ENCODE measurements around the gene ZSCAN32. TPM values are rescaled to one million over a fixed set of nuclear protein-coding genes. Genes with fewer than 3 reads are reported as not detected.

The ZSCAN32 gene
- total and polyA plus RNA-seq, 2 of the 8 experiments (the other 6 are each of a cell fraction or from before 2014, with no cell fraction given), result 13.4 to 22.0 TPM

GRCh38 chr16:3375680-3376079 is 25.1 kb downstream of the ZSCAN32 start:
- Histone ChIP-seq H2BK12ac (ENCODE audit: low read depth, low read length) (no peak overlapping the region), H3K27me3 (replicated peaks in 1 of 4; ENCODE audit: control insufficient read depth in 3 of 4, extremely low read depth in 1 of 4, insufficient read depth in 3 of 4, low read length in 3 of 4) (no peaks in the 10 kb centered on the region), H3K9ac (replicated peaks in 1 of 4; ENCODE audit: extremely low read depth in 1 of 4, low read depth in 3 of 4, low read length in 3 of 4) (no peak overlapping the region), H3K4me2 (ENCODE audit: insufficient read depth in 1 of 2, low read depth in 2 of 2, low read length in 2 of 2) (no peak overlapping the region), H3K18ac (ENCODE audit: extremely low read depth, low read length) (no peak overlapping the region), H4K8ac (ENCODE audit: extremely low read depth, insufficient read depth, low read length) (no peak overlapping the region), H2AK5ac (ENCODE audit: low read depth, low read length) (no peak overlapping the region), H2BK15ac (ENCODE audit: low read length) (no peak overlapping the region), H3K79me2 (ENCODE audit: control insufficient read depth in 1 of 2, insufficient read depth in 2 of 2, low read length in 2 of 2) (no peaks in the 10 kb centered on the region), H3K56ac (replicated peaks; ENCODE audit: insufficient read length, low read depth, low read length) (no peak overlapping the region), H4K5ac (ENCODE audit: insufficient read length, low read depth, low read length) (no peak overlapping the region), H4K20me1 (replicated peaks in 1 of 2; ENCODE audit: control insufficient read depth in 1 of 2, insufficient read depth in 2 of 2, low read length in 2 of 2) (no peaks in the 10 kb centered on the region), H3K36me3 (ENCODE audit: control insufficient read depth in 2 of 4, insufficient read depth in 4 of 4, low read length in 3 of 4) (0 out of 8 replicates have a peak, but pooled peaks cover 0 to 2% (median 0%) of the 10 kb centered on the region in 4 experiments), H2BK120ac (replicated peaks; ENCODE audit: low read depth, low read length) (no peak overlapping the region), H3K27ac (ENCODE audit: low read depth, low read length) (no peak overlapping the region), H2BK5ac (ENCODE audit: low read depth, low read length) (no peak overlapping the region), H3K79me1 (ENCODE audit: low read depth, low read length) (no peaks in the 10 kb centered on the region), H3K4me3 (ENCODE audit: extremely low read depth in 1 of 4, insufficient read depth in 2 of 4, low read depth in 3 of 4, low read length in 4 of 4) (no peak overlapping the region), H2AFZ (ENCODE audit: low read length) (no peak overlapping the region), H3K23me2 (ENCODE audit: low read depth, low read length) (no peaks in the 10 kb centered on the region), H3K9me3 (ENCODE audit: insufficient read depth in 2 of 2, low read depth in 1 of 2, low read length in 1 of 2) (peaks cover 23 to 59% of the 10 kb centered on the region in 2 experiments), H3K14ac (ENCODE audit: insufficient read length) (no peak overlapping the region), H3K4ac (replicated peaks; ENCODE audit: insufficient read length, low read depth, low read length) (no peak overlapping the region), H3K23ac (ENCODE audit: insufficient read length) (no peak overlapping the region), H3K4me1 (replicated peaks in 1 of 4; ENCODE audit: control insufficient read depth in 3 of 4, insufficient read depth in 4 of 4, low read length in 3 of 4) (no peaks in the 10 kb centered on the region), H4K91ac (replicated peaks; ENCODE audit: insufficient read length, low read length) (no peak overlapping the region), H2BK20ac (ENCODE audit: low read length) (no peak overlapping the region)
- TF ChIP-seq BRCA1 (IDR thresholded peaks at IDR 0.05; ENCODE audit: low read depth, low read length), result no peak
- no peak for TF ChIP-seq SIN3A (conservative IDR thresholded peaks at IDR 0.05 in 1 of 2, IDR thresholded peaks at IDR 0.05 in 1 of 2; ENCODE audit: low read depth in 1 of 2, low read length in 2 of 2)
- no peak for TF ChIP-seq SUZ12 (IDR thresholded peaks at IDR 0.05; ENCODE audit: low read length)
- TF ChIP-seq EP300 (IDR thresholded peaks at IDR 0.05; ENCODE audit: borderline replicate concordance in 1 of 2, low read depth in 2 of 2, low read length in 2 of 2), result no peak
- TF ChIP-seq KDM5A (IDR thresholded peaks at IDR 0.05; ENCODE audit: low read length), result no peak
- no peak for TF ChIP-seq EZH2 (IDR thresholded peaks at IDR 0.05; ENCODE audit: low read depth, low read length, severe bottlenecking)
- TF ChIP-seq NANOG (IDR thresholded peaks at IDR 0.05; ENCODE audit: insufficient read depth, low read depth, low read length, poor library complexity, severe bottlenecking), result no peak
- TF ChIP-seq EGR1 (IDR thresholded peaks at IDR 0.05; ENCODE audit: borderline replicate concordance, low read depth, low read length), result no peak
- TF ChIP-seq ZNF274 (IDR thresholded peaks at IDR 0.05; ENCODE audit: borderline replicate concordance, extremely low read depth, low read length), result no peak
- no peak for TF ChIP-seq SIRT6 (IDR thresholded peaks at IDR 0.05; ENCODE audit: low read length)
- TF ChIP-seq CHD1 (IDR thresholded peaks at IDR 0.05; ENCODE audit: low read depth, low read length), result no peak
- TF ChIP-seq POU5F1 (IDR thresholded peaks at IDR 0.05; ENCODE audit: low read depth, low read length), result no peak
- TF ChIP-seq KDM4A (IDR thresholded peaks at IDR 0.05; ENCODE audit: low read depth, low read length, severe bottlenecking), result no peak
- TF ChIP-seq CBX5 (IDR thresholded peaks at IDR 0.05; ENCODE audit: low read depth, low read length), result no peak
- POLR2A ChIA-PET (ENCODE audit: partially characterized antibody), result no interaction called here
- DNase-seq (ENCODE audit: low read depth in 1 of 2, low spot score in 2 of 2) (no peak), FAIRE-seq (no peak)
- CTCF ChIA-PET (ENCODE audit: partially characterized antibody), result no interaction called here
- WGBS, 2 experiments (ENCODE audit: extremely low coverage in 1 of 2, insufficient coverage in 1 of 2, insufficient read length in 1 of 2, insufficient replicate concordance in 2 of 2, low coverage in 1 of 2, low lambda C conversion rate in 2 of 2, missing lambda C conversion rate in 1 of 2), result 80% methylated on average over 5 of the region's 5 CpGs; no CpG with 5 or more reads in 1 of the 2 experiments

Measured in H1 (cell line).